ENCODE data around the gene USP48.

Gene USP48

GRCh38 chr1:21655748-21656147 lies 127.2 kb downstream of the USP48 start:
- Mint-ChIP-seq H3K9me3 (no peaks in the 10 kb centered on the region), H3K4me3 (no peak overlapping the region), H3K27ac (no peak overlapping the region), H3K36me3 (ENCODE audit: low read depth) (no peaks in the 10 kb centered on the region), H3K4me1 (peaks cover 12% of the 10 kb centered on the region), H3K27me3 (ENCODE audit: low read depth) (peaks cover 66% of the 10 kb centered on the region)
- no peak for TF ChIP-seq CTCF (IDR thresholded peaks at IDR 0.05; ENCODE audit: unreplicated experiment in 3 of 3)

GRCh38 chr1:21655259-21655658 lies 127.7 kb downstream of the USP48 start:
- no peaks in the 10 kb centered on the region for H3K36me3 Mint-ChIP-seq (ENCODE audit: low read depth)
- H3K27ac Mint-ChIP-seq = no peak overlapping the region
- peaks cover 63% of the 10 kb centered on the region for H3K27me3 Mint-ChIP-seq (ENCODE audit: low read depth)
- H3K4me1 Mint-ChIP-seq = peaks cover 12% of the 10 kb centered on the region
- no peak for TF ChIP-seq CTCF (IDR thresholded peaks at IDR 0.05; ENCODE audit: unreplicated experiment in 3 of 3)
- H3K9me3 Mint-ChIP-seq = no peaks in the 10 kb centered on the region
- H3K4me3 Mint-ChIP-seq = no peak overlapping the region

GRCh38 chr1:21654209-21654608 lies 128.7 kb downstream of the USP48 start:
- no peaks in the 10 kb centered on the region for H3K9me3 Mint-ChIP-seq
- H3K27me3 Mint-ChIP-seq (ENCODE audit: low read depth) = peaks cover 58% of the 10 kb centered on the region
- peak overlapping the region in 1 of 3 experiments; percentile 24 for H3K4me3 Mint-ChIP-seq
- H3K27ac Mint-ChIP-seq = no peak overlapping the region
- no peak for TF ChIP-seq CTCF (IDR thresholded peaks at IDR 0.05; ENCODE audit: unreplicated experiment in 3 of 3)
- H3K36me3 Mint-ChIP-seq (ENCODE audit: low read depth) = no peaks in the 10 kb centered on the region
- peaks cover 12% of the 10 kb centered on the region for H3K4me1 Mint-ChIP-seq

GRCh38 chr1:21653744-21654100 lies 129.2 kb downstream of the USP48 start:
- H3K4me3 Mint-ChIP-seq = no peak overlapping the region
- H3K27me3 Mint-ChIP-seq (ENCODE audit: low read depth) = peaks cover 54% of the 10 kb centered on the region
- TF ChIP-seq CTCF (IDR thresholded peaks at IDR 0.05; ENCODE audit: unreplicated experiment in 3 of 3) = no peak
- no peaks in the 10 kb centered on the region for H3K36me3 Mint-ChIP-seq (ENCODE audit: low read depth)
- H3K9me3 Mint-ChIP-seq = no peaks in the 10 kb centered on the region
- no peak overlapping the region for H3K27ac Mint-ChIP-seq
- H3K4me1 Mint-ChIP-seq = peaks cover 12% of the 10 kb centered on the region

GRCh38 chr1:21652937-21653743 lies 129.8 kb downstream of the USP48 start:
- Mint-ChIP-seq H3K9me3 (no peaks in the 10 kb centered on the region), H3K4me1 (peaks cover 12% of the 10 kb centered on the region), H3K27ac (no peak overlapping the region), H3K27me3 (ENCODE audit: low read depth) (peaks cover 52% of the 10 kb centered on the region), H3K4me3 (peak overlapping the region; percentile 81 to 85 (median 85)), H3K36me3 (ENCODE audit: low read depth) (no peaks in the 10 kb centered on the region)
- TF ChIP-seq CTCF (IDR thresholded peaks at IDR 0.05; ENCODE audit: unreplicated experiment in 3 of 3) = no peak
